ENCODE data around the gene KRT27.

DNA sequence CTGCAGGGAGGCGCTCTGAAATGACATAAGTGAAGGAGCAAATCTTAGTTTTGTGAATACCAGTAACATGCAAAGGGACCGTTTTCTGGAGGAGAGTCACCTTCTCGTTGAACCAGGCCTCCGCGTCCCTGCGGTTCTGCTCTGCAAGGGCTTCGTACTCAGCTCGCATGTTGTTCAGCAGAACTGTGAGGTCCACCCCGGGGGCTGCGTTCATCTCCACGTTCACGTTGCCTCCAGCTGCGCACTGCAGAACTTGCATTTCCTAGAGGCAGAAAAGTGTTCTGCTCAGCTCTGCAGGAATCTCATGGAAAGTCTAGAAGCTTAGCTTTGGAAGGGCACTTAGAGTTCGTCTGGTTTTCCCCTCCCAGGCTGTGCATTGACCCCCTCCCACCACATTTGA is 31.3 kb downstream of the KRT27 start:
- TF ChIP-seq, protein P1, sequence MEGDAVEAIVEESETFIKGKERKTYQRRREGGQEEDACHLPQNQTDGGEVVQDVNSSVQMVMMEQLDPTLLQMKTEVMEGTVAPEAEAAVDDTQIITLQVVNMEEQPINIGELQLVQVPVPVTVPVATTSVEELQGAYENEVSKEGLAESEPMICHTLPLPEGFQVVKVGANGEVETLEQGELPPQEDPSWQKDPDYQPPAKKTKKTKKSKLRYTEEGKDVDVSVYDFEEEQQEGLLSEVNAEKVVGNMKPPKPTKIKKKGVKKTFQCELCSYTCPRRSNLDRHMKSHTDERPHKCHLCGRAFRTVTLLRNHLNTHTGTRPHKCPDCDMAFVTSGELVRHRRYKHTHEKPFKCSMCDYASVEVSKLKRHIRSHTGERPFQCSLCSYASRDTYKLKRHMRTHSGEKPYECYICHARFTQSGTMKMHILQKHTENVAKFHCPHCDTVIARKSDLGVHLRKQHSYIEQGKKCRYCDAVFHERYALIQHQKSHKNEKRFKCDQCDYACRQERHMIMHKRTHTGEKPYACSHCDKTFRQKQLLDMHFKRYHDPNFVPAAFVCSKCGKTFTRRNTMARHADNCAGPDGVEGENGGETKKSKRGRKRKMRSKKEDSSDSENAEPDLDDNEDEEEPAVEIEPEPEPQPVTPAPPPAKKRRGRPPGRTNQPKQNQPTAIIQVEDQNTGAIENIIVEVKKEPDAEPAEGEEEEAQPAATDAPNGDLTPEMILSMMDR (IDR thresholded peaks at IDR 0.05 in 2 of 3, conservative IDR thresholded peaks at IDR 0.05 in 1 of 3; ENCODE audit: borderline replicate concordance in 1 of 3, insufficient read depth in 1 of 3, low read depth in 2 of 3, low read length in 2 of 3) = no peak
- TF ChIP-seq POLR2AphosphoS5 (IDR thresholded peaks at IDR 0.05; ENCODE audit: low read depth, low read length) = no peak
- TF ChIP-seq, protein P2, sequence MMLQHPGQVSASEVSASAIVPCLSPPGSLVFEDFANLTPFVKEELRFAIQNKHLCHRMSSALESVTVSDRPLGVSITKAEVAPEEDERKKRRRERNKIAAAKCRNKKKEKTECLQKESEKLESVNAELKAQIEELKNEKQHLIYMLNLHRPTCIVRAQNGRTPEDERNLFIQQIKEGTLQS (IDR thresholded peaks at IDR 0.05) = no peak
- TF ChIP-seq ZNF274 (IDR thresholded peaks at IDR 0.05; ENCODE audit: low read depth, low read length) = no peak
- no peak for TF ChIP-seq POLR2A (IDR thresholded peaks at IDR 0.05; ENCODE audit: borderline replicate concordance, extremely low read depth, insufficient read depth, insufficient read length)
- no peak for TF ChIP-seq EZH2phosphoT487 (IDR thresholded peaks at IDR 0.05; ENCODE audit: borderline replicate concordance)
- no peak for TF ChIP-seq SRF (IDR thresholded peaks at IDR 0.05; ENCODE audit: low read depth)
- no peak for TF ChIP-seq EZH2 (IDR thresholded peaks at IDR 0.05)
- TF ChIP-seq JUND (IDR thresholded peaks at IDR 0.05) = no peak
- TF ChIP-seq, protein P3, sequence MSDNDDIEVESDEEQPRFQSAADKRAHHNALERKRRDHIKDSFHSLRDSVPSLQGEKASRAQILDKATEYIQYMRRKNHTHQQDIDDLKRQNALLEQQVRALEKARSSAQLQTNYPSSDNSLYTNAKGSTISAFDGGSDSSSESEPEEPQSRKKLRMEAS (IDR thresholded peaks at IDR 0.05) = no peak

Measured in HCT116 (cell line).